Activated naive CD4-positive, alpha-beta T cell (primary cell): ENCODE results near the gene NKX2-1.

Source experiments
- DNase-seq, 4 experiments: peaks; one replicate each; lab custom pipeline; 2025; lab: John Stamatoyannopoulos, UW

Gene NKX2-1

DNA sequence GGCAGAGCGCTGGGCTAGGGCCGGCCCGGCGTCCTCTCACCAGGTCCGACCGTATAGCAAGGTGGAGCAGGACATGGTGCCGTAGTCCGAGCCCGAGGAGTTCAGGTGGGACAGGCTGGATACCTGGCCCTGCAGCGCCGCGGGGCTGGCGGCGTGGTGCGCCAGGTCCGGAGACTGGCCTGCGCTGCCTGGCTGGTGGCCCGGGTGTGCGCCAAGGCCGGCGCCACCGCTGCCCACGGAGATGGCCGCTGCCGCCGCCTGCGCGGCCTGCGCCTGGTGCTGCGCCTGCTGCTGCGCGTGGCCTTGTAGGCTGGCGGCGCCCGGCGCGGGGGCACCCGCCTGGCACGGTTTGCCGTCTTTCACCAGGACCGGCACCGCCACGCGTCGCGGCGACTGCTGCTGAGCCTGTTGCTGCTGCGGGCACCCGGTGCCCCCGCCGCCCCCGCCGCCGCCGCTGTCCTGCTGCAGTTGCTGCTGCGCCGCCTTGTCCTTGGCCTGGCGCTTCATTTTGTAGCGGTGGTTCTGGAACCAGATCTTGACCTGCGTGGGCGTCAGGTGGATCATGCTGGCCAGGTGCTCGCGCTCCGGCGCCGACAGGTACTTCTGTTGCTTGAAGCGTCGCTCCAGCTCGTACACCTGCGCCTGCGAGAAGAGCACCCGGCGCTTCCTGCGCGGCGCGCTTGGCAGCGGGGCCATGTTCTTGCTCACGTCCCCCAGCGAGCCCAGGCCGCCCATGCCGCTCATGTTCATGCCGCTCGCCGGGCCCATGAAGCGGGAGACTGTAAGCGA lies 2.6 kb downstream of the NKX2-1 start:
- DNase-seq = no peak

DNA sequence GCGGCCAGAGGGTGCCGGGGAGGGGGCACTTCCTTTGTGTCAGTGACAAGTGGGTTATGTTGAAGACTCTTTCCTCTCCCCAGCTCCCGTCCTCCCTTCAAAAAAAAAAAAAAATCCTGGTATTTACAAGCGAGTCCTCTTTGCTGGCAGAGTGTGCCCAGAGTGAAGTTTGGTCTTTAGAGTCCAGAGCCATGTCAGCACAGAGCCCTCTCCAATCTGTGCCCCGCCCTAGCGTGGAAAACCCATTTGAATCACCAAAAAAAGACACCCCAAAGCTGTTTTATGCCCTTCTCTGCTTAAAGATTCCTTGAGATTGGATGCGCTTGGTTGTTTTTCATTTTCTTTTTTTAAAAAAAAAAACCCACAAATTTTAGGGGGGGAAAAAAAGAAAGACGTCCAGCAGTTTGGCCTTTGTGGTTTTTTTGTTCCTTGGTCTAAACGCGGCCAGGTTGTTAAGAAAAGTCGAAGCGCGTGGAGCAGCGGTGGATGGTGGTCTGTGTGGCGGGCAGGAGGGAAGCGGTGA lies 3.3 kb downstream of the NKX2-1 start:
- no peak for DNase-seq

DNA sequence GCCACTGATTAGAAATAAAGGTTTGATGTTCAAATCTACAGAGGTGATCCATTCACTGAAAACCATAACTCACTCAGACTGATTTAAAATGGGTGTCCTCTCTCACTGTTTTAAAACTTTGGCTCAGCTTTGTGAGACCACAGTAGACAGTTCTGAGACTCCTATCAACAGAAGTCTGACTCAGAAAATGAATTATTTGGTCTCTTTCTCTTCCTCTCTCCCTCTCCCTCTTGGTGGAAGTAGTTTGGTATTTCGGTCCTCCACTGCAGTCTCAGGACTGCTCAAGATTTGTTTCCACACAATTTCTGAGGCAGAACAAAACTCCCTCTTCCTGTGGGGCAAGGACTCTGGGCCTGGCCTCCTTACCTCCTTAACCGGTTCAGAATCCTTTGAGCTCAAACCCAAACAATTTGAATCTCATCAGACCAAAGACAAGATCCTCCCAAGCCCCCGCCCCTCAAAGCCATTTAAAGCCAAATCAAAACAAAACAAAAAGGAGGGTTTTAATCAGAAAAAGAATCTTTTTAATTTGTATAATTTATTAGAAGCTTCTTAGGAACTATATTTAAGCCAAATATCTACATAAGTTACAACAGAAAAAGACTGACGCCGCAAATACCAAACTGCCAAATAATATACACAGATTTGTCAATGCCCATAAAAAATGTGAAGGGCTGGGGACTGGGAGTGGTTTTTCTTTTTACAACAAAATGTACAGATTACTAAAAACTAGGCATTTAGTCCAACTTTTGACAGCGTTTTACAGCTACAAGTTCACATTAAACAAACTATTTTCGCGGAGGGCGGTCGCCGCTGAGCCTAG lies 3.9 kb downstream of the NKX2-1 start:
- DNase-seq = no peak

DNA sequence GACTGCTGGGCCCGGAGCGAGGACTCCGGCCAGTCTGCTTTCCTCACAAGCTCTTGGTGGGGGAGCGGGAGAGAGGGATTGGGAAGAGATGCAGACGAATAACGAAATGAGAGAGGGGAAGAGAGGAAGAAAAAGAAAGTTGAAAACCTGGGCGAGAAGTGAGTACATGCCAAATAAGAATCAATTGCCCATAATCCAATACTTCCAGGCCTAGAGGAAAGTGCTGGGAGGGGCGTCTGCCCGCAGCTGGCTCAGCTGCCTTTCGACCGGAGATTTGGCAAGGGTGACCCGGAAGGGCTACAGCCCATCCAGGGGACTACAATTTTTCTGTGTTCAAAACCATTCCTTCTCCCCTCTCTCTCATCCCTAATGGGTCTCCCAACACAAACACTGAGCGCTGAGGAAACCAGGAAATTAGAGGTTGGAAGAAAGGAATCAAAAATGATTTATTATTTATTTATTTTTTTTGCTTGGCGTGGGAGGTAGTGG lies 4.9 kb downstream of the NKX2-1 start:
- no peak for DNase-seq

DNA sequence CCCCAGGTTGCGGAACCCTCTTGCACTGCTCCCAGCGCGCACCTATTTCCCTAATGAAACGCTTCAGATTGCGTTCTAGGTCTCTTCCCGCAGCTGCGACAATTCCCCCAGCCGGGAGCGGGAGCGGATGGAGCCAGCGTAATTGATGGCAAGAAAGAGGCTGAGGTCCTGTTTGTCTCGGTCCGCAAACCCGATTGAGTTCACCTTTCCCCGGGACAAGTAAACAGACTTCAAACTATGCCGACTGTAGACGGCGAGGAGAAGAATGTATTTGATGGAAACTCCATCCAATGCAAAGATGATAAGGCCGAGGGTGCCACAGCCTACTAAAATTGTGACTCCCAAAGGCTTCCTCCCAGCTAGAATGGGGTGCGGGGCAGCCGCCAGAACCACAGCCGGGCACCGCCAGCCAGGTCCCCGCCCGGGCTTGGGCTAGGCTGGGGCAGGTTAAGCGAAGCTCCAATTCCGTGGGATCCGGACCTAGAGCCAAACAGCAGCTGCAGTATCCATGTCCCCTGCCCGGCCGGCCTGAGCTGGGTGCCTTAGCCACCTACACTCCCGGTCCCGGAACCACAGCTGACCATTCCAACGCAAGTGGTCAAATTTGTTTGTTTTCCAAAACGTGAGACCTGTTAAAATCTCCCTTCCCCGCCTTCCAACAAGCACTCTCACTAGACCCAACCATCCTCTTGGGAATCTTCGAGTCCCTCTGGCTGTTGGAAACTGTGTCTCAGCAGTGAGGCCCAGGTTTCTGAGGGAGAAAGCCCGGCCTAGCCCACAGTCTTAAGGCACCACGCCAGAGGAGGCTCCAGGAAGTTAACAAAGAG lies 5.5 kb downstream of the NKX2-1 start:
- no peak for DNase-seq

DNA sequence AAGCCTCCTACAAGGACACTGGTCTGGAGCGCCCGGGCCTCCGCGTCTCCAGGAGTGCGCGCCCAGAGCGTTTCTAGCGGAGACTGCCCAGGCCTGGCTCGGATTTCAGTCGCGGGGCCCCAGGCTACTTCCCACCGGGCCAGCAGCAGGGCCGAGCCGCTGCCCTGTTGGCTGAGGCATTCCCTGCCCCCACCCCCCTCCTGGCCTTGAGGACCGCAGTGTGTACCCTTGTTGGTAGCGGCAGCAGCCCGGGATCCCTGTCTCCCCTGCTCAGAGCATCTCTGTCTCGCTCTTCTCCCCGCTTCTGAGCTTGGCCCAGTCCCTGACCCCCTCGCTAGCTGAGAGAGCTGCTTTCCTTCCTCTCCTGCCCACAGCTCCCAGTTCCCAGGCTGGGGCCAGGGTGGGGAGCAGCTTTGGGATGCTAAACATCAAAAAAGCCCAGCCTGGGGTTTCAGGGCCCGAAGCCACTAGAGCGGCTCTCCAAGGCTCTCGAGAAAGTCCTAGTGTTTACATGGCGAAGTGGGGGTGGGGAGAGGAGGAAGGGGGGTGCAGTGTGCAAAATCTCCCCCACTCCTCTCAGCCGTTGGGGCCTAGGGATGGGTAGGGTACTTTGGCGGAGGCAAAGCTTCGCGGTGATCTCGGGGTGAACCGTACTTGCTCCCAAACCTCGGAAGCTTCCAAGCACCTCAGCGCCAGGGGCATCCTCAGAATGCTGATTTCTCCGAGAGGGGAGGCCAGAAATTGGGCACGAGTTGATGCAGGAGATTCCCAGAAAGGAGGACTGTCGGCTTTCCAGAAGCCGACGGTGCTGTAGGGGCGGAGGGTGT lies 6.4 kb downstream of the NKX2-1 start:
- no peak for DNase-seq

DNA sequence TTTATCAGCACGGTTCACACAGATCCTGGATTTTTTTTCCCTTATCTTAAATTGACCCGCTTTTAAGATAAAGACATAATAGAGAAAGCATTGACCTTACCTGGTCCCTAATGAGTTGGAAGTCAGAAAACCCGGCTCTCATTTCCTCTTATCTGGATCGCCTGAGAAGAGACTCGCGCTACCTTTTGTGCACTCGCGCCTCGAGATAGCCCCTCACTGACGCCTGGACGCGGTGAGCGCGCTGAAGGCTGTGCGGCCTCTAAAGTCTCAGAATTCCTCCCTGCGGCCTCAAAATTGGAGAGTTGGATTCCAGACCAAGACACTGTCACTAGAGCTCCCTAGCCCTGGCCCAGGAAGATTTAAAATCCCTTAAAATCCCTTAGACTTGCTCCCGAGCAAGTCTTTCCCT lies 7.0 kb downstream of the NKX2-1 start:
- no peak for DNase-seq

DNA sequence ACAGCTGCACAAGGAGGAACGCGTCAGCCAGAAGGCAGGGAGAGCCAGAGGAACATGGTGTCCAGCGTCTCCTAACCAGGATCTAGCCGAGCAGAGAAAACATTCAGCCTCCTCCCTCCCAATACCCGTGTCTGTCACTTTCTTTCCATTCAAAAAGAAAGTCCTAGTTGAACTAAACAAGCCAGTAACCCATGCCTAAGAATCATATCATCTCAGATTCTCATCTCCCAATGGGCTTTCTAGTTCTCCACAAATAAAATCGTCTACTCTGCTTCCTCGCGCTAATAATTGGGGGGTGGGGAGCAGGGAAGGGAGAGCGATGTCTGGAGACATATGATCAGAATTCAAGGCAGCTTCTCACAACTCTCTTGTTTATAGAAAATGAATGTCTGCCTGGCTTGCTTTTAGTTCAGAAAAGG lies 7.4 kb downstream of the NKX2-1 start:
- no peak for DNase-seq

DNA sequence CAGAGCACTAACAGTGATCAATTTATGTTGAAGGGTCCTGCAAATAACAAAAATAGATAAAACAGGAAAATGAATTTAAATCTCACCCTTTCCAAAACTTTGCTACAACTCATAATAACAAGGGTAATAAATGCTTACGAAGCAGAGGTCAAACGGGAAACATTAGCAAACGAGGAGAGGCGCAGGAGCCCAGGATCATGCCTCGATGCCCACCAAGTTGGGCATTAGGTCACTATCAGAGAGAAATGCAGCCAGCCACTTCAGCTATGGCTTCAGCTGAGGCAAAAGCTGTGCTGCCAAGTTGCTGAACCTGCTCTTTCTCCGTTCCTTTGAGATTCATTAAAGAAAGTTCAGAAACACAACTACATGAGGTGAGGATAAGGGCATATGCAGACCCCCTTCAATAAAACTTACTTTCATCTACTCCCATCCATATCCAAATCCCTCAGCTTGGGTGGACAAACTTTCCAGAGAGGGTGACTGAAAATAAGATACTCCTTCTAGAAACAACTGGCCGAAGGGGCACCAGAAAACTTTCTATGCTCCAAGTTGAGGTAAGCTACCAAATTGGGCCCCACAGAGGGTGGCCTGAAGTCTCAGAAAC lies 7.9 kb downstream of the NKX2-1 start:
- DNase-seq = no peak

DNA sequence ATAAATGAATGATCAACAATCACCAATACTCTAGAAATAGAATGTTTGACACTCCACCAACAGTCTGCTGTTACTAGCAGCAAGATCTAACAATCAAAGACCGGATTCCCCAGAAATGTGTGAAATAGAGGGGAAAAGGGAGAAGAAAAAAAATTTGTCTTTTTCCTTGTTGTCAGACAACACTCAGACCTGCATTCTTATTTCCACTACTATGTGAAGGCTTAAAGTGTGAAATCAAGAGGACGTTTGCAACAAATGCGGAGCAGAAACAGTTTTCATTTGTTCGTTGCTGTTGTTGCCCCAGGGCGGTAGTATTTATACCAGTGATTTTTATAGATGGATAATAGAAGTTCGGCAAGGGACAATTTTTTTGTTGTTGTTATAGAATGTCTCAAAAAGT lies 9.2 kb downstream of the NKX2-1 start:
- no peak for DNase-seq

DNA sequence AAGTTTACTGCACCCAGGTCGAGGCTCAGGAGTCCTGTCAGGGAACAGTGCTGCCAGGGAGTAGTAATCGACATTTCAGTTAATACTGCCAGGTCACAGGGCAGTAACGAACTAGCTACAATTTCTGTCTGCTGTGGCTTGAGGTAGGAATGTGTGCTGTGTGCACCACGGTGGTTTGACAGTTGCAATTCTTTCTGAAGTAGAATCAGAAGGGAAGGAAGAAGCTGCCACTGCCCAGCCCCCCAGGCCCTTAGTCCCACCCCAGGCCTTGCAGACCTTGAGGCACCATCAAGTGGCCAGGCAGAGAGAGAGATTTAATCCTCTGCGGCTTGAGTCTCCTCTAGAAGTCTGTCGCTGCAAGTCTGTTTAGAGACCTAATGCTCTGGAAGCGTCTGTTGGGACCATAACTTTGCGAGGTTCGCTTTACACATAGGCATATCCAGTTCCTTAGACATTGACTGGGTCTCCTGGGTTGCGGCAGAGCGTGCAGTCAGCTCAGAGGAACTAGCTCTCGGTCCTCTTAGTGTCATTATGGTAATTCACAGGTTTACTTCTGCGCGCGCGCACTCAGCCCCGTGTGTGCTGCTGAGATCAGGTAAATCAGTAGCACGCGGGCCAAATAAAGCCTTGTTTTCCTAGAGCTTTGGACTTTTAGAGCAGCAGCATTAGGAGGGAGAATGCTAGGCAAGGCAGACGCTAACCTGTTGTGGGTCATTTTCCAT lies 9.8 kb downstream of the NKX2-1 start:
- DNase-seq = no peak

DNA sequence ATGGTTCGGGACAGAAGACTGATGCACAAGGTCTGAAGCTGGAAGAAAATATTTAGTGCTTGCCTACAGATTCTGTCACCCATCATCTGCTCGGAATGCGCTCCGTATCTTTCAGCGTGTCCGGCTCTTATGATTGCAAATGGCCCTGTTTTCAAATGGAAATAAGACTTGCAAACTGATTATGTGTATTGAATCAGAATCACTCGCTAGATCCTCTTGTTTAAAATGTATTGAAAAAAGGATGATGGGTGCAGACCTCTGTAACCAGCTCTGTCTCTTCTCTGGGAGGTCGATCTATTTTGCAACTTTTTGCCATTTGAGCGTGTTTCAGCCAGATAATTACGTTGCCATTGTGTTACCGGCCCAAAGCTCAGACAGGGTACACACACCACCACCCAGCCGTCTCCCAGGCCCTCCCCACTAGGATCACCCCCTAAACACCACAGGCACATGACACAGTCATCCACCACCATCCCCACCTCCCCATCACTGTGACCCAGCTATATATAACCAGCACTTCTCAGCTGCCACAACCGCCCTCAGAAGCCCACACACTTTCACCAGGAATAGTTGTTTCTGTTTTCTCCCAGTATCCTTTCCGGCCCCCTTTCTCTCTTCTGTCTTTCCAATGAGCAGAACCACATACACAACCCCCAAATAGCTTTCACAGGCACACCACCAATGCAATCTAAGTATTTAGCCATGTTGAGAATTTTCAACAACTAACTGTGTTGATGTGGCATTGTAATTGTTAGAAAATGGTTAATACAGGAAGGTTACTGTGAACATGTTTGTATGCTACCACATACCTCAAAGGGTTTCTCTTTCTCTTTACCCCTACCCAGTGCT lies 10.7 kb downstream of the NKX2-1 start:
- no peak for DNase-seq

DNA sequence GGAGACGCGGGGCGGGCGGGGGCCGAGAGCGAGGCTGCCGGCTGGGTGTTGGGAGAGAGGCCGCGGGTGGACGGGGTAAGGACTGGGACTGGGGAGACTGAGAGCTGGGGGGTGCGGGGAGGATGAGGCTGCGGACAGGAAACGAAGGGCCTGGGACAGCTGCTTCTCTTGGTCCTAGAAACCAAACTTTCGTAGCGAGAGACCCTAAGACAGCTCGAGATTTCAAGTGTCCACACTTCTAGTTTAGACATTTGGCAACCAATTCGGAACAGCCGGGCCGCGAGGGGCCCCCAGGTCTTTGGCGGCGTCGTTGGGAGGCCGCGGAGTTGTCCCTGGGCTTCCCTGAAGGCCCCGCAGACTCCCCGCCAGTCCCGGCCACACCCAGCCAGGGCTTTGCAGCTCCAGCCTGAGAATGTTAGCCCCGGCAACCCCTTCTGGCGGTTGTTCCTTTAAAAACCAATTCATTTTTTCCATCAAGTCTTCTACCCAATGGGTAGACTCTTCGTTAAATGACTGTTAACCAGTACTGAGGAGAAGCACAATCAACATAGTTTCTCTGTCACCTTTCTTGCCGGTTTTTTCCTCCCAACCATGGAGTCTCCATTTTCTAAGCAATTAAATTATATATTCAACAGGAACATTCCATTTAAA lies 11.5 kb downstream of the NKX2-1 start:
- no peak for DNase-seq

DNA sequence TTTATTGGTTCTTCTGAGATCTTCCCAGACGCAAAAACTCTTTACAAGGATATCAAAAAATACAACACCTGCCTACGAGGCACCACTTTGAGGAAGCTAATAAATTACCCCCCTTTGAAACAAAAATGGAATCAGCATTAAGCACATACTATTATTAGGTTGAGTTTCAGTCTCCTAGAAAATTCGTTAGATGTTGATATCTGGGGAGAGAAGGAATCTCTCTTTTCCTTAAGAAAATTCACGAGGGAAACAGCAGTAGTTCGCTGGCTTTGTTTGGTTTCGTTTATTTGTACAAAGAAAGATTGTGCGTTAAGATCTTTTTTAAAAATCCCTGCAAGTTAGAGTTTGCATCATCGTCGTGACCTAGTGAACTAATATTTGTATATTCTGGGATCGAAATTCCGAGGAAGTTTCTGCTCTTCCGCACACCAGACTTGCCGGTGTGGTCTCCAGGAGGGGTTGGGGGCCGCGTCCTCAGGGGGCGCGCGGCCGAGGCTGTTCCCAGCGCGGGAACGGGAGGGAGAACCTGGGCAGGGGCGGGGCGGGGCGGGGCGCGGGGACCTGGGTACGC lies 12.1 kb downstream of the NKX2-1 start:
- no peak for DNase-seq

DNA sequence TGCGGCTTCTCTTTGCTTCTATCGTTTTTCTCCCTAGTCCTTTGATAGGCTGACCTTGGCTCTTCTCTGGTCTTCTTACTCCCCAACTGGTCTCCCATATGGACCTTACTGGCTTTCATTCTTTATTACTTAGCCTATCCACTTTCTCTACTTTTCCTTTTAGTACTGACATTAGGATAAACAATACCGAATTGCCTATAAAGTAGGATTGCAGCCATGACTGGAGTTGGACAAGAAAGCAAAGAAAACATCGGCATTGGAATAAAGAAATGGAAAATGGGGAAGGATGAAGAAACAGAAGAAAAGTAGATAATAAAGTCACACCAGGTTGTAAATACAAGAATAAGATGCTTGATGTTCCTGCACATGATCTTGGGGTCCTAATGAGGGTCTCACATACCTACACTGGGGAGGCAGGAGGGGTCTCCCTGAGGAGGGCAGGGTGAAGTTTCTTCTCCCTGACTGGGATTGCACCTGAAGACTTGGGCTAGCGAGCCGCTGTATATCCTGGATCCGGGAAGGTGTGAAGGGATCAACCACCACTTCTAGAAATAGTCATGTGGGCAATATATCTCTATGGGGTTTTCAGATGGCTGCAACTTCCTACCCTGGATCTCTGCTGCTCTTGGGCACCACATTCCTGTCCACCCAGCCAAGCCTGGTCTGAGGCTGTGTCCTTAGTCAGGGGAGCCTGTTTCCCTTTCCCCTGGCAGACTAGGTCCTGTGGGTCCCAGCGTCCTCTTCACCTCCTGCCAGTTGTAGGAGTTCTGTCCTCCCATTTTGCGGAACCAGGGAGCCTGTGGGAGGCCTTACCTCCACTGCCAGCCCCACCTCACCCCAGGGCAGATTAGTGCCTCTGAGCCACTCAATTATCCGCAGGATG lies 13.1 kb downstream of the NKX2-1 start:
- no peak for DNase-seq

DNA sequence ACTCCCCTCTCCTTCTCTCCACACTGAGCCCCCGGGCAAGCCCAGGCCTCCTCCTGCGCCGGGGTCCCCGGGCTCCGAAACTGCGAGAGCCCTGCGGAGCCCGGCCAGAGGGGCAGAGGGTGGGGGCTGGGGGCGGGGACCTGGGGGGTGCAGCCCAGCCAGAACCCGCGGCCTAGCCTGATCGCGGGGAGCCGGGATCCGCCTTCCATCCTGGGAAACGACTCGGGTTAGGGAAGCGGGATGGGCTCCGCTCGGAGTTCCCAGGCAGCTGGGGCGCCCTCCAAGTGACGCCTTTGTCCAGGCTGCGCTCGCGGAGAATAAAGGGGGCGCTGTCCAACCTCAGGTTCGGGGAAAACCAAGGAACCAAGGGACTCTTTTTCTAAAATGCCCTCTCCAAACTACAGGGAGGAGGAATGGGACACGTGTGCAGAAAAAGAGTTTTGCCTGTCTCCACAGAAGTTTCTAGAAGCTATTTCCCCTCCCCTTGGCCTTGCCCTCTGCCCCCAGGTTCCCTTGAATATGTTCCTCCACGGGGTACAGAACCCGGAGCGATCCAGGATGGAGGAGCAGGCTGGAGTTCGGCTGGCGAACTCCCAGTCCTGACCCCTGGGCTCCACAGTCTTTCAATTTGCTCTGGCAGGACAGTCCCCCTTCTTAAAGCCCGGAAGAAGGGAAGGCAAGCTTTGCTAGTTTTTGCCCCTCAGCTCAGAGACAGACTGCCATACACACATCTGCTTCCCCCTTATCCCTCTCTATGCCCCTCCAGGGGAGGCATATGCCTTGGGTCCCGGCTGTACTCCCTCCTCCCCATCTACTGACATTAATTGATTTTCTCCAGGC lies 13.9 kb downstream of the NKX2-1 start:
- no peak for DNase-seq
